OCI-M2 (cell line): ENCODE data around the gene HNRNPD.
A peak's percentile ranks its signal among the peaks of the same experiment; 100 is the strongest.
"Not testable (repeated sequence)": the region's sequence is repeated elsewhere in the genome, so short reads cannot be mapped to it uniquely, and the experiment has no call there.

Source experiments
- DNase-seq: peaks from one replicate; lab custom pipeline; 2025; ENCODE audit not compliant: unreplicated experiment; lab: John Stamatoyannopoulos, UW

The HNRNPD gene, protein sequence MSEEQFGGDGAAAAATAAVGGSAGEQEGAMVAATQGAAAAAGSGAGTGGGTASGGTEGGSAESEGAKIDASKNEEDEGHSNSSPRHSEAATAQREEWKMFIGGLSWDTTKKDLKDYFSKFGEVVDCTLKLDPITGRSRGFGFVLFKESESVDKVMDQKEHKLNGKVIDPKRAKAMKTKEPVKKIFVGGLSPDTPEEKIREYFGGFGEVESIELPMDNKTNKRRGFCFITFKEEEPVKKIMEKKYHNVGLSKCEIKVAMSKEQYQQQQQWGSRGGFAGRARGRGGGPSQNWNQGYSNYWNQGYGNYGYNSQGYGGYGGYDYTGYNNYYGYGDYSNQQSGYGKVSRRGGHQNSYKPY

DNA sequence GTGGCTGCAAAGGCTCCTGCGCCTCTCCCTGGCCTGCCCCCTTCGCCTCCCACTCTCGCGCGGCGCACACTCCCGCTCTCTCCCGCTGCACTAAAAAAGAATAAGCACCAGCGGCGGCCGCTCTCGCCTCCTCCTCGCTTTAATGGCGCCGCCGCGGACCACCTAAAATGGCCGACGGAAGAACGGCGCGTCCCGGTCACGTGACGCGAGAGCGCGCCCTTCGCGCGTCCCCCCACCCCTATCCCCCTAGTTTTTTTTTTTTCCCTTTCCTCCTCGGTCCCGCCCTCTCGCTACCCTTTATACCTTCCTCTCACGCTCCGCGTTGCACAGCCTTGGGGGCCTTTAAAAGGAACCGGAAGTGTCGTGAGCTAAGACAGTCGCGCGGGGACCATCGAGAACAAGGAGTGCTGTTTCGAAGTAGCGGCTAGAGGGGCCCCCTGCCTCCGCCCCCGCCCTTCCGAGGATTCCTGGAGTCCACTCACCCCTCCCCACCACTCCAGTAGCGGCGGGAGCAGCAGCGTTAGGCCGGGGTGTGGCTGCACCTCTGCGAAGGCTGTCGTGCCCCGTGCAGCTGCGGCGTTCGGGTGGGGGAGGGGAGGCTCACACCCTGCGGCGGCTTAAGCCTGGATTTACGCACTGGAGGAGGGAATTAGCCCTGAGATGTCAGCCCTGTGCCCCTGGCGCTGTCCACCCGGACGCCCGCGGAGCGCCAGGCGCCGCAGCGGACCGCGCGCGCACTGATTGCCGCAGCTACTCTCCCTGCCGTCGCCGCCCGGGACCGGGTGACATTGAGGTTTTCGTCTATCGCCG lies at the start of gene HNRNPD:
HNRNPD (minus strand) TSS at position 176 of the 810 bp plus-strand sequence. CDS start 313 bp downstream, outside the sequence.
- peak; percentile 61 for DNase-seq

DNA sequence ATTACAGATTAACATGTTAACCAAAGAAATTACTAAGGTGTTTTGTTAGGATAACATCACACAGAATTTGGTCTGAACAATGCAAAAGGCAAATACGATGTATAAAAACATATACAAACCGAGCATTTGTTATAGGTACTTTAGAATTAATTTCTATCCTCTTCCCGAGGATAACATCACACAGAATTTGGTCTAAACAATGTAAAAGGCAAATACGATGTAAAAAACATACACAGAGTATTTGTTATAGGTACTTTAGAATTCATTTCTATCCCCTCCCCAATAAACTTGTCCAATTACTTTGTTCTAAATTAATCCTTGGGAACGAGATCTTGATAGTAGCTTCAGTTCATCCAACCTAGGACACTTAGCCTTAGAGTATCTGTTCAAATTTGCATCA lies 48.8 kb upstream of the HNRNPD start:
- no peak for DNase-seq

DNA sequence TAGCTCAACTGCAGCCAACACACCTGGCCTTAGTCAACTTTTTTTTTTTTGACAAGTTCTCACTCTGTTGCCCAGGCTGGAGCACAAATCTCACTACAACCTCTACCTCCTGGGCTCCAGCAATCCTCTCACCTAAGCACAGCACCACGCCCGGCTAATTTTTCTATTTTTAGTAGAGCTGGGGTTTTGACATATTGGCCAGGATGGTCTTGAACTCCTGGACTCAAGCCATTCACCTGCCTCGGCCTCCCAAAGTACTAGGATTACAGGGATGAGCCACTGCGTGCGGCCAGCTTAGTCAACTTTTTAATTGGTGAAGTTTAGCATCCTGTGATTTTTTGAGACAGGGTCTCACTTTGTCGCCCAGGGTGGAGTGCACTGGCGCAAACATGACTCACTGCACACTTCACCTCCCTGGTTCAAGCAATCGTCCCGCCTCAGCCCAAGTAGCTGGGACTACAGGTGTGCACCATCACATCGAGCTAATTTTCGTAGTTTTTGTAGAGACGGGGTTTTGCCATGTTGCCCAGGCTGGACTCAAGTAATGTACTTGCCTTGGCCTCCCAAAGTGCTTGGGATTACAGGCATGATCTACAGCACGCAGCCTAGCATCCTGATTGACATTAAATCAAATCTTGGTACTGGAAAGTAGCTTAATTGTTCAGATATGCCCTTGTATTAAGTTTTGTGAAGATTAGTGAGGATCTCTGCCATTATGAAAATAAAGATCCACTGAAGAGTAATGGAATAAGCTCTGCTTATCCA lies 48.2 kb upstream of the HNRNPD start:
- DNase-seq: no peak

DNA sequence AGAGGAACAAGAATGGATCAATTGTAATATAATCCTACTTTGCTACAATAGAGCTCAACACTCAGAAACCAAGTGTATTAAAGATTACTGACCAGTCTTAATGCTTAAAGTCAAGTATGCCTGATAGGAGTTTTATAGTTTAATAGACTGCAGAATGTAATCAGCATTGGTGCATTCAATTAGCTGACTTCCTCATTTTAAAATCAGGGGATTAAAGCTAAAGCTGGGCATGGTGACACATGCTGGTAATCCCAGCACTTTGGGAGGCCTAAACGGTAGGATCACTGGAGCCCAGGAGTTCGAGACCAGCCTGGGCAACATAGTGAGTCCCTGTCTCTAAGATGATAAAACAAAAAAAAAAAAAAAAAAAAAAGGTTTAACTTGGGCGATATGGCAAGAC lies 45.7 kb upstream of the HNRNPD start:
- DNase-seq: no peak

DNA sequence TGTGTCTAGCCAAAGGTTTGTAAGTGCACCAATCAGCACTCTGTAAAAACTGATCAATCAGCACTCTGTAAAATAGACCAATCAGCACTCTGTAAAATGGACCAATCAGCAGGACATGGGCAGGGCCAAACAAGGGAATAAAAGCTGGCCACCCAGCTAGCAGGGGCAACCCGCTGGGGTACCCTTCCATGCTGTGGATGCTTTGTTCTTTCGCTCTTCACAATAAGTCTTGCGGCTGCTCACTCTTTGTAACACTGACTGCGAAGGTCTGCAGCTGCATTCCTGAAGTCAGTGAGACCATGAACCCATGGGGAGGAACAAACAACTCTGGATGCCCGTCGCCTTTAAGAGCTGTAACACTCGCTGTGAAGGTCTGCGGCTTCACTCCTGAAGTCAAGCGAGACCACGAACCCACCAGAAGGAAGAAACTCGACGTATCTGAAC lies 42.2 kb upstream of the HNRNPD start:
- DNase-seq: no peak

DNA sequence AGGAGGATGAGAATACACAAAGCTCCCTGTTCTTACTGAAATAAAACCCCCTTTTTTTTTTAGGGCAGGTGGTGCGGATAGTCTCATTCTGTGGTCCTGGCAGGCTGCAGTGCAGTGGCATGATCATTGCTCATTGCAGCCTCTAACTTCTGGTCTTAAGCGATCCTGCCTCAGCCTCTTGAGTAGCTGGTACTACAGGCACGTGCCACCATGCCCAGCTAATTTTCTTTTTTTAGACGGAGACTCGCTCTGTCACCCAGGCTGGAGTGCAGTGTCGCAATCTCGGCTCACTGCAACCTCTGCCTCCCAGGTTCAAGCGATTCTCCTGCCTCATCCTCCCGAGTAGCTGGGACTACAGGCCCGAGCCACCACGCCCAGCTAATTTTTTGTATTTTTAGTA lies 41.3 kb upstream of the HNRNPD start:
- not testable (repeated sequence) for DNase-seq

DNA sequence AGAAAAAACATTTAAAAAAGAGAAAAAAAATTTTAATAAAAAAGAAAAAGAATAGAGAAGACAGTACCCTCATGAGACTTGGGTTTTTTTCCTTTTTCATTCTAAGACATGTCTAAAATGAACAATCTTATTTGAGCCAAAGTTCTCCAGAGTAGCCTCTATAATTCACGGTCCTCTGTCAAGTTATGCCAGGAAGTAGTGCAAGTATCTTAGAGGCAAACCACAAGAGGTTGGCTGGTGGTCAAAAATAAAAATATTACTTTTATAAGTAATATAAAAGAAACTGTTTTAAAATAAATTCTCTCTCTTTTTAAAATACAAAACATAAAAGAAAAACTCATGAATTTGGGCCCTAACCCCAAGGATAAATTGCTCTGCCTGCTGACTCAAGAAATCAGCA lies 29.9 kb upstream of the HNRNPD start:
- DNase-seq: no peak

DNA sequence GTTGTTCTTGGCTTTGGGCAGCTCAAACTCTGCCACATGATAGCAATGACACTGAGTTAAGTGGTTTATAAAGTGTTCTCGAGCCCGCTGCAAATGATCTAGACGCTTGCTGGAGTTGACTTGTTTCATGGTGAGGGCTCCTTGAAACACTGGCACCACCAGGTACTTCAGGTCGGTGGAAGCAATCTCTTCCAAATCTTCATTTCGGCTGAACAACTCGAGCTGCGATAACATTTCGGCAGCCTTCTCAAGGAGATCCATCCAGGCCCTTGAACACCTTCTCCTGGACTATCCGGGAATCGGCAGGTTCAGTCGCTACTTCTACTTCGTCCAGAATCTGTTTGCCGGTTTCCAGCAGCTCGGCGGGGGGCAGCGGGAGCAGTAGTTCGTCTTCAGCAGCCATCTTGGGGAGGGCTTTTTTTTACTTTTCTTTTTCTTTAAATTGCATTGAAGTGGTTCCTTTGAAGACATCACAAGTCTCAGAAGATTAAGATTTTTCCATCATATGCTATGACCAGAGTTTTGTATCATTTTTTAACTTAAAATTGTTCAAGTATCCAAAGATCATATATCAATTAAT lies 28.5 kb upstream of the HNRNPD start:
- DNase-seq: no peak

DNA sequence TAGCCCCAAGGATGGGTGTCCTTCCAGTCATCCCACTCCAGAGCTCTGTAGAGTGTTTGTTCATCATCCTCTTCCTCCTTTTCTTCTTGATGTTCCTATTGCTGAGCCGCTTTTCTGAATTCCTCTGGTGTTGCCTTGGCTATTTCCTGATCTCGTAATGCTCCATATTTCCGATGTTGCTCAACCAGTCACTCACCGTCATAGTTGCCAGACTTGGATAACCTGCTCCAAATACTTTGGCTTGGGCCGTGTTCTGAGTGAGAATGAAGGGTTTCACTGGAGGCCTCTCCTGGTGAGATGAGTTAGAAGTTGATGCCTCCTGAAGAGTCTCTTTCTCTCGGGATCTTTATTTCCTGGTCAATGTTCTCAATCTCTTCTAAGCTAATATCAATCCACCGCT lies 27.8 kb upstream of the HNRNPD start:
- DNase-seq: no peak

DNA sequence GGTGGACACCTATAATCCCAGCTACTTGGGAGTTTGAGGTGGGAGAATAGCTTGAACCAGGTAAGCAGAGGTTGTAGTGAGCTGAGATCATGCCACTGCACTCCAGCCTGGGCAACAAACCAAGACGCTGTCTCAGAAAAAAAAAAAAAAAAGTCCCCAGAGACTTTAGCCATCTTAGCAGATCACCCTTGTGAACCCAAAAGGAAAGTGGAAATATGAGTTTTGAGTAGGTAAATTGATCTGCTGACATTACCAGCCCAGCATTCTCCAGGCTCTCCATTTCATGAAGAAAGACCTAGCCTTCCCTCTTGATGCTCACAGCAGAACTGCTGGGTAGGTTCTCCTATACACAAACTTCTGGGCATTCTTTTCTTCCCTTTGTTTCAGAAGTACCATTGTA lies 24.5 kb upstream of the HNRNPD start:
- no peak for DNase-seq

DNA sequence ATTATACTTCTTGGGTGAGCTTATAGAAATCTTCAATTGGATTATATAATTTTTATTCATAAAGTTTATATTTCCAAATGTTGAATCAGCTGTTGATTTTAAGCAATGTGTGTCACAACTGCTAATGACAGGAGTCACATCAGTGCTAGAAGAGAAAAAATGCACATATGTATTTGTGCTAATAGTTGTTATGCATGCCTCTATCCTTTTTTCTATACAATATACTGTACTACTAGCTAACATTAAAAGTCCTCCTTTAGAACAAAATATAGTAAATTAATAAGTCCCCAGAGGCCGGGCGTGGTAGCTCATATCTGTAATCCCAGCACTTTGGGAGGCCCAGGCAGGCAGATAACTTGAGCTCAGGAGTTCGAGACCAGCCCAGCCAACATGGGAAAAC lies 23.7 kb upstream of the HNRNPD start:
- DNase-seq: no peak

DNA sequence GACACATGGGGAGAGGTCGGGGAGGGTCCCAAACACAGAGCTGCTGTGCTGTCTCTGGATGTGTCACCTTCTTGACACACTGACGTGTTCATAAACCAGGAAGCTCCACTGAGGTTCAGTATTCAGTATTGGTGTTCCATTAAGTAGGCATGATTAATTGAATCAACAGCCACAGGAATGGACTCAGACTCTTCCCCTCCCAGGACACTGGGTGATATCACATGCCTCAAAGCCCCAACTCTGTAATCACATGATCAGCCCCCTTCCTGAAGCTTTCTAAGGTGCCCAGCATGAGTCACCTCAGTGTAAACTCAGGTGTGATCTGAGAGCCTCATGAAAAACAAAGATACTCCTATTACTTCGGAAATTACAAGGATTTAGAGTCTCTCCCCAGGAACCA lies 21.1 kb upstream of the HNRNPD start:
- DNase-seq: no peak

DNA sequence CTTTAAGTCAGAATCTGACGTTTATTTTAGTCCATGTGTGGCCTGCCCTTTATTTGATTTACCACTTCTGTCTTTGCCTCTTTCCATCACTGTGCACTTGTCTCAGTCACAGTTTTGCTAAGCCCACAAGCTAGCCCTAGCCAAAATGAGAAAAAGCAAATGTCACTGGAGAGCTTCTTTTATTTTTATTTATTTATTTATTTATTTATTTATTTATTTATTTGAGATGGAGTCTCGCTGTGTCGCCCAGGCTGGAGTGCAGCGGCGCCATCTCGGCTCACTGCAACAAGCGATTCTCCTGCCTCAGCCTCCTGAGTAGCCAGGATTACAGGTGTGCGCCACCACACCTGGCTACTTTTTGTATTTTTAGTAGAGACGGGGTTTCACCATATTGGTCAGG lies 16.3 kb upstream of the HNRNPD start:
- not testable (repeated sequence) for DNase-seq

DNA sequence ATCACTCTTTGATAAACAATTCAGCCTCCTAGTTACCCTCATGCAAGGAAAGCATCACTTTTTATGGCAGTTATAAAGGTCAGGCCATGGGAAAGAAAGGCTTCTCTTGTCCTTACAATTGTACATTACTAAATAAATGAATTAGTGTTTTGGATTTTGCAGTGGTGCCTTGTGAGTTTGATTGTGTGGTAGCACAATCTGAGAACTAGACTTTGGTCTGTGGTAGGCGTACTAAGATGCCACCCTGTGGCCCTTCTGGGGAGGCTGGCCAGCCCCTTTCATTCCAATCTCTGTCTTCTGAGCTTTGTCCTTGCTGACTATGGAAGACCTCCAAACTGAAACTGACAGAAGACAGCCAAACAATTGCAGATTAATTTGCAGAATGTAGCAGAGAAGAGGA lies 14.6 kb upstream of the HNRNPD start:
- DNase-seq: no peak

DNA sequence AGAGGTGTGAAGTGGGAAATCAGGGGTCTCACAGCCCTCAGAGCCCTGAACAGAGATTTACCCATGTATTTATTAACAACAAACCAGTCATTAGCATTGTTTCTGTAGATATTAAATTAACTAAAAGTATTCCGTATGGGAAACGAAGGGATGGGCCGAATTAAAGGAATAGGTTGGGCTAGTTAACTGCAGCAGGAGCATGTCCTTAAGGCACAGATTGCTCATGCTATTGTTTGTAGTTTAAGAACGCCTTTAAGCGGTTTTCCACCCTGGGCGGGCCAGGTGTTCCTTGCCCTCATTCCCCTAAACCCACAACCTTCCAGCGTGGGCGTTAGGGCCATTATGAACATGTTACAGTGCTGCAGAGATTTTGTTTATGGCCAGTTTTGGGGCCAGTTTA lies 12.5 kb upstream of the HNRNPD start:
- not testable (repeated sequence) for DNase-seq

DNA sequence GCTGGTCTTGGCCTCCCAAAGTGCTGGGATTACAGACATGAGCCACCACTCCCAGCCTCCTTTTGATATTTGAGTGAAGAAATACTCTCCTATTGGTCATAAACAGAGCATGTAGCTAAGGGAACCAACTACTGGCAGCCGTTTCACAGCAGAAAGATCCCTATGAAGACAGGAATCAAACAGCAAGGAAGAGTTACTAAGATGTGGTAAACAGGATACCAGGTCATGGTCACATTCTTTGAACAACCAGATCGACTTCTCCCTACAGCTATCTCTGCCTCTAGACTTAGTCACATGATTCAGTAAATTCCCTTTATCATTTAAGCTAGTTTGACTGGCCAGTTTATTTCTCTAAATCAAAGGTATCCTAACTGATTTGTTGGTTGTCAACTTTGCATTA lies 9.0 kb upstream of the HNRNPD start:
- no peak for DNase-seq

DNA sequence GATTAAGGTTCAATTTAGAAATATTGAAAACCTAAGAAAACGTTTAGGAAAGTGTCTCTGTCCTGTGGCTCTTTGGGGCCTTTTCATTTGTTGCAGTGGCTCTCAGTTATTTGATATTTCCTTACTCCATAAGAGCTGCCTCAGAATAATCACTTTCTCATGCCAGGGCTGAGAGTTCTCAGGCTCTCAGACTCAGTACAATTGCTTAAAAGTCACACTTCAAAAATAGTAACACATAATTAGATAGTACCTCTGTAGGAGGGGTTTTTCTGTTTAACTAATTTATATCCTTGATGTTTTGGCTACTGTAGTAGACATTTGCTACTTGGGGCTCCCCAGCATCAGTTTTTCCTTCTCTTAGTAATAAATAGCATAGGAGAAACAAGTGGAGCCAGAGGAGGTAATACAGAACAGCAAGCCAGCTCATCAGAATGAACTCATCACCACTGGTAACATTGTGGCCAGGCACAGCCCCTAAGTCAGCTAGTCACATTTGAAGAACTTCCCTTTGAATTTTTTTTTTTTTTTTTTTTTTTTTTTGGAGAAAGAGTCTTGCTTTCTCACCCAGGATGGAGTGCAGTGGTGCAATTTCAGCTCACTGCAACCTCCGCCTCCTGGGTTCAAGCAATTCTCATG lies 8.0 kb upstream of the HNRNPD start:
- no peak for DNase-seq

DNA sequence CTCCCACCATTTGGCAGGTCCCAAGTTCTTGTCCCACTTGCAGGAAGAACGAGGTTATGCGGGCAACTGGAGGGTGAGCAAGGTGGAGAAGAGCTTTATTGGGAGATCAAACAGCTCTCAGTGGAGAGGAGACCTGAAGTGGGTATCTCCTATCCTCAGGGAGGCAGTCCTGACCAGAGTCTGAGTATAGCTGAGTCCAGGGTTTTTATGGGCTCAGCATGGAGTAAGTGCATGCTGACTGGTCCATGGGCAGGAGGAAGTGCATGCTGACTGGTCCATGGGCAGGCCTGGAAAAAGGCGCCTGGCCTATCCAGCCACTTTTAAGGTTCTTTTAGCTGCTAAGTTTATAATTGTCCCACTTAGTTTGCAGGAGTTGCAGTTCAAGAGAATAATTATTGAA lies 7.4 kb upstream of the HNRNPD start:
- DNase-seq: no peak

DNA sequence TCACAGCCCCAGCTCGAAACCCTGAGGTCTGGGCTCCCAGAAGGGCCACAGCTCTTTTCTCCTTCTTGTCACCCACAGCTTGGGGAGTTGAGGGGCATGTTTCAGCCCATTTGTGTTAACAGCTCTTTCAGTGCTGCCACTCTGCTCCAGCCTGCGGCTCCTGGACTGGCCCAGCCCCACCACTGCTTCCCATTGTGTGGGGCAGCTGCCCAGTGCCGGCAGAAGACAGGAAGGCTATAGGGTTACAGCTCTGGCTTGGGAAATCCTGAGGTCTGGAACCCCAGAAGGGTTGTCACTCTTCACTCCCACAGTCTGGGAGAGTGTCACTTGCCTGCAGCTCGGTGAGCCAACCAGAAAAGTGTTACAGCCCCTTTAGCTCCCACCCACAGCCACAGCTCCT lies 7.0 kb upstream of the HNRNPD start:
- no peak for DNase-seq

DNA sequence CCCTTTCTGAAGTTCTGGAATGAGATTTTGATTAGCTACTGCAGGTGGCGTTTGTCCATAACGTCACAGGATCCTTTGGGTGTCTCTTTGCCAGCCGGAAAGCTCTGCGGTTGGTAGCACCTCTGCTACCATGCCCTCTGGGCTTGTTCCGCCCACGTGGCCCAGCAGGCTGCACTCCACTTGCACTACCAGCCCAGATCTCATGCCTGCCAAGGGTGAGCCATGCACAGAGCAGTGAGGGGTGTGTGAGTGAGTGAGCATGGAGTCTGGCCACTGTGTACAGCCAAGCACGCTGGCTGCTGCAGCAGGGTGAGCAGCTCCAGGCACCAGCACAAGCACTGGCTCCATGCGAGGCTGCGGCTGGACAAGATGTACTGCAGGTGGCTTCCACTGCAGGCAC lies 6.6 kb upstream of the HNRNPD start:
- no peak for DNase-seq

DNA sequence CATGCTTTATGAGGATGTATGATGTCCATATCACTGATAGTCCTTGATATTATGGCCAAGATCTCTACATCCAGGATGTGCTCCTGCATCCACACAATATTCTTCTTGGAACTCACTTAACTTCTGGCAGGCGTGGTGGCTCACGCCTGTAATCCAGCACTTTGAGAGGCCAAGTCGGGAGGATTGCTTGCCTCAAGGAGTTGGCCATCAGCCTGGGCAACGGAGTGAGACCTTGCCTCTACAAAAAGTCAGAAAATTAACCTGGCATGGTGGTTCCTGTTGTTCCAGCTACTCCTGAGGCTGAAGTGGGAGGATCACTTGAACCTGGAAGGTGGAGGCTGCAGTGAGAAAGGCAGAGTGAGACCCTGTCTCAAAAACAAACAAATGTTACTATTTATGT lies 2.3 kb upstream of the HNRNPD start:
- DNase-seq: no peak
